ENCODE measurements around the gene LSM14A.
A peak's percentile ranks its signal among the peaks of the same experiment; 100 is the strongest.
"Not testable (repeated sequence)": the region's sequence is repeated elsewhere in the genome, so short reads cannot be mapped to it uniquely, and the experiment has no call there.

Gene LSM14A

GRCh38 chr19:34189917-34190425 is 17.7 kb downstream of the LSM14A start:
- no peak for DNase-seq (ENCODE audit: low read depth in 2 of 2)

GRCh38 chr19:34191355-34191962 is 19.2 kb downstream of the LSM14A start:
- DNase-seq (ENCODE audit: low read depth in 2 of 2) = no peak

- DNase-seq (ENCODE audit: low read depth in 2 of 2) = no peak
These were observed 21.1 kb downstream of the LSM14A start for GRCh38 chr19:34193439-34193838.

GRCh38 chr19:34193876-34194275 is 21.6 kb downstream of the LSM14A start:
- DNase-seq (ENCODE audit: low read depth in 2 of 2) = no peak

GRCh38 chr19:34201133-34201532 is 28.8 kb downstream of the LSM14A start:
- DNase-seq (ENCODE audit: low read depth in 2 of 2) = no peak

- DNase-seq (ENCODE audit: low read depth in 2 of 2) = not testable (repeated sequence)
These were observed 33.0 kb downstream of the LSM14A start for GRCh38 chr19:34205324-34205723.

GRCh38 chr19:34208291-34208884 is 36.1 kb downstream of the LSM14A start:
- DNase-seq (ENCODE audit: low read depth in 2 of 2) = no peak

- no peak for DNase-seq (ENCODE audit: low read depth in 2 of 2)
These were observed 37.4 kb downstream of the LSM14A start for GRCh38 chr19:34209726-34210125.

- no peak for DNase-seq (ENCODE audit: low read depth in 2 of 2)
These were observed 41.0 kb downstream of the LSM14A start for GRCh38 chr19:34213283-34213682.

GRCh38 chr19:34214040-34214439 is 41.7 kb downstream of the LSM14A start:
- DNase-seq (ENCODE audit: low read depth in 2 of 2) = no peak

GRCh38 chr19:34215006-34215665 is 42.8 kb downstream of the LSM14A start:
- no peak for DNase-seq (ENCODE audit: low read depth in 2 of 2)

- DNase-seq (ENCODE audit: low read depth in 2 of 2) = no peak
These were observed 43.3 kb downstream of the LSM14A start for GRCh38 chr19:34215666-34216038.

- DNase-seq (ENCODE audit: low read depth in 2 of 2) = not testable (repeated sequence)
These were observed 44.5 kb downstream of the LSM14A start for GRCh38 chr19:34216745-34217219.

GRCh38 chr19:34217952-34218817 is 45.9 kb downstream of the LSM14A start:
- DNase-seq (ENCODE audit: low read depth in 2 of 2) = peak; percentile 45 to 51

- no peak for DNase-seq (ENCODE audit: low read depth in 2 of 2)
These were observed 46.5 kb downstream of the LSM14A start for GRCh38 chr19:34218818-34219164.

- DNase-seq (ENCODE audit: low read depth in 2 of 2) = peak in 1 of 2 donors; percentile 55
These were observed 48.3 kb downstream of the LSM14A start for GRCh38 chr19:34220472-34221063.

- DNase-seq (ENCODE audit: low read depth in 2 of 2) = no peak
These were observed 50.1 kb downstream of the LSM14A start for GRCh38 chr19:34222386-34222785.

GRCh38 chr19:34224996-34225658 is 52.8 kb downstream of the LSM14A start:
- no peak for DNase-seq (ENCODE audit: low read depth in 2 of 2)

- DNase-seq (ENCODE audit: low read depth in 2 of 2) = no peak
These were observed 53.3 kb downstream of the LSM14A start for GRCh38 chr19:34225659-34226015.

GRCh38 chr19:34226036-34226435 is 53.7 kb downstream of the LSM14A start:
- peak in 1 of 2 donors; percentile 12 for DNase-seq (ENCODE audit: low read depth in 2 of 2)

GRCh38 chr19:34228347-34228746 is 56.0 kb downstream of the LSM14A start:
- no peak for DNase-seq (ENCODE audit: low read depth in 2 of 2)
